ENCODE measurements around the gene CHMP4A.

- TF ChIP-seq CTCF (IDR thresholded peaks at IDR 0.05 in 2 of 3, conservative IDR thresholded peaks at IDR 0.05 in 1 of 3; ENCODE audit: insufficient read depth in 2 of 3, low read depth in 1 of 3, low read length in 3 of 3) (no peak), ZBTB43 (CRISPR knock-in tag; IDR thresholded peaks at IDR 0.05) (no peak), GTF2E2 (tag; IDR thresholded peaks at IDR 0.05) (no peak), ZNF347 (CRISPR knock-in tag; IDR thresholded peaks at IDR 0.05; ENCODE audit: low read depth) (no peak), ELF1 (tag; IDR thresholded peaks at IDR 0.05) (no peak), EZH2 (IDR thresholded peaks at IDR 0.05; ENCODE audit: borderline replicate concordance, low read depth, low read length) (no peak), GABPB1 (CRISPR knock-in tag; IDR thresholded peaks at IDR 0.05) (no peak), CEBPB (tag; IDR thresholded peaks at IDR 0.05) (no peak), ZZZ3 (IDR thresholded peaks at IDR 0.05) (no peak), ZNF41 (CRISPR knock-in tag; conservative IDR thresholded peaks at IDR 0.05) (no peak)
Observed at GRCh38 chr14:24226473-24226872, 13.2 kb upstream of the CHMP4A start.

All from K562 (cell line).